AG04450 (cell line): ENCODE measurements around the gene MYO15A. TPM values are rescaled to one million over a fixed set of nuclear protein-coding genes. Genes with fewer than 3 reads are reported as not detected.

Experiments used
- CTCF ChIA-PET: fragments of 300-600, 350-600 bp; formaldehyde crosslinking; extraction: SDS; loops from one replicate; lab custom pipeline; 2022; ENCODE audit warnings: antibody characterized with exemption, inconsistent platforms; lab: Charles Lee
- POLR2A ChIA-PET: fragments of 350-600 bp; formaldehyde crosslinking; extraction: SDS; loops from one replicate; lab custom pipeline; 2021; ENCODE audit warnings: antibody characterized with exemption, inconsistent platforms; lab: Yijun Ruan, JAX
- DNase-seq: peaks from one replicate; pipeline ENCODE4 v3.0.0-alpha.2; 2011; ENCODE audit warnings: low read depth, low spot score
- H3K27ac ChIP-seq: one replicate; pipeline ENCODE4 v1.5.1; 2012; ENCODE audit warnings: low read depth, low read length, control low read depth
- H3K27me3 ChIP-seq: one replicate; pipeline ENCODE4 v1.6.0; 2012; ENCODE audit warnings: low read length; ENCODE audit not compliant: control insufficient read depth, insufficient read depth
- H3K4me3 ChIP-seq: 2 replicates; pipeline ENCODE4 v1.5.1; 2011; ENCODE audit warnings: mild to moderate bottlenecking, low read depth, low read length, control low read depth
- H3K9me3 ChIP-seq: 2 replicates; pipeline ENCODE4 v1.5.1; 2012; ENCODE audit warnings: low read length; ENCODE audit not compliant: control insufficient read depth, insufficient read depth
- CTCF ChIP-seq: IDR thresholded peaks from 2 replicates; pipeline ENCODE4 v1.5.1; 2011; ENCODE audit warnings: low read depth, low read length, control low read depth, inconsistent platforms
- polyA plus RNA-seq: library from polyadenylated mRNA; depleted of rRNA; stranded (reverse); fragments of >200 nt; gene quantifications from 2 replicates; pipeline ENCODE4 v1.2.3, GENCODE V29; 2011

Gene MYO15A
- polyA plus RNA-seq, 1 experiment = 0.19 TPM

DNA sequence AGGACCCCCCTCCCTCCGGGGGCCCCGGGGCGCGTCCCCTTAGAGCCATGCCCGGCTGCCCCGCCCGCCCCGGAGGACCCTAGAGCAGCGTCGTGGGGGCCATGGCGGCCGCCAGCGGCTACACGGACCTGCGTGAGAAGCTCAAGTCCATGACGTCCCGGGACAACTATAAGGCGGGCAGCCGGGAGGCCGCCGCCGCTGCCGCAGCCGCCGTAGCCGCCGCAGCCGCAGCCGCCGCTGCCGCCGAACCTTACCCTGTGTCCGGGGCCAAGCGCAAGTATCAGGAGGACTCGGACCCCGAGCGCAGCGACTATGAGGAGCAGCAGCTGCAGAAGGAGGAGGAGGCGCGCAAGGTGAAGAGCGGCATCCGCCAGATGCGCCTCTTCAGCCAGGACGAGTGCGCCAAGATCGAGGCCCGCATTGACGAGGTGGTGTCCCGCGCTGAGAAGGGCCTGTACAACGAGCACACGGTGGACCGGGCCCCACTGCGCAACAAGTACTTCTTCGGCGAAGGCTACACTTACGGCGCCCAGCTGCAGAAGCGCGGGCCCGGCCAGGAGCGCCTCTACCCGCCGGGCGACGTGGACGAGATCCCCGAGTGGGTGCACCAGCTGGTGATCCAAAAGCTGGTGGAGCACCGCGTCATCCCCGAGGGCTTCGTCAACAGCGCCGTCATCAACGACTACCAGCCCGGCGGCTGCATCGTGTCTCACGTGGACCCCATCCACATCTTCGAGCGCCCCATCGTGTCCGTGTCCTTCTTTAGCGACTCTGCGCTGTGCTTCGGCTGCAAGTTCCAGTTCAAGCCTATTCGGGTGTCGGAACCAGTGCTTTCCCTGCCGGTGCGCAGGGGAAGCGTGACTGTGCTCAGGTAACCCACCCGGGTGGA, 75.8 kb downstream of the MYO15A start:
- no peak for DNase-seq
- TF ChIP-seq CTCF = no peak
- CTCF ChIA-PET = interaction anchor here (0.6 kb wide), 1 partner anchor 112 kb away, joined by 3 read pairs; no protein-coding TSS in a partner anchor
- POLR2A ChIA-PET = interaction anchor here (0.6 to 1.3 kb wide), 5 partner anchors 14 to 96 kb away, joined by 3 to 6 read pairs (median 3); no protein-coding TSS in a partner anchor
- Histone ChIP-seq H3K4me3 (peak overlapping the region; percentile 91), H3K27me3 (no peaks in the 10 kb centered on the region), H3K9me3 (no peaks in the 10 kb centered on the region; the same call in 1 of the 2 replicates), H3K27ac (peak overlapping the region; percentile 75)

DNA sequence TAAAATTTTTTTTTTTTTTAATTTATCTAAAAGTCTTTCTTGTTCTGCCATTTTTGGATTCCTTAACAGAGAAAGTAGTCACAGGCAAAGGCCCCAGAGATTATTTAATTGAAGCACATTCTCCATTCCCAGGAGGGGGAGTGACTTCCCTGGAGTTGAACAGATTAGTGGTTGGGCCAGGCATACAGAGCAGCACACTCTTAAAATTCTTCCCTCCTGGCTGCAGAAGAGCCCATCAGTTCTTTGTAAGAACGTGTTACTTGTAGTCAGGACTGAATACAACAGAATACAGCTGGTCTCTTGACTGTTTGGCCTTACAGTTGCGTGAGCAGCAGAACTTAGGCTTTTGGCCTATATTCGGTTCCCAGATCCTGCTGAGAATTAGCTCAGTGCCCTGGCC, 76.8 kb downstream of the MYO15A start:
- DNase-seq = no peak
- CTCF ChIA-PET = no interaction called here
- POLR2A ChIA-PET = no interaction called here
- no peak for TF ChIP-seq CTCF
- Histone ChIP-seq H3K9me3 (no peaks in the 10 kb centered on the region; the same call in 1 of the 2 replicates), H3K27ac (peak overlapping the region; percentile 12), H3K4me3 (peak overlapping the region; percentile 91), H3K27me3 (no peaks in the 10 kb centered on the region)

DNA sequence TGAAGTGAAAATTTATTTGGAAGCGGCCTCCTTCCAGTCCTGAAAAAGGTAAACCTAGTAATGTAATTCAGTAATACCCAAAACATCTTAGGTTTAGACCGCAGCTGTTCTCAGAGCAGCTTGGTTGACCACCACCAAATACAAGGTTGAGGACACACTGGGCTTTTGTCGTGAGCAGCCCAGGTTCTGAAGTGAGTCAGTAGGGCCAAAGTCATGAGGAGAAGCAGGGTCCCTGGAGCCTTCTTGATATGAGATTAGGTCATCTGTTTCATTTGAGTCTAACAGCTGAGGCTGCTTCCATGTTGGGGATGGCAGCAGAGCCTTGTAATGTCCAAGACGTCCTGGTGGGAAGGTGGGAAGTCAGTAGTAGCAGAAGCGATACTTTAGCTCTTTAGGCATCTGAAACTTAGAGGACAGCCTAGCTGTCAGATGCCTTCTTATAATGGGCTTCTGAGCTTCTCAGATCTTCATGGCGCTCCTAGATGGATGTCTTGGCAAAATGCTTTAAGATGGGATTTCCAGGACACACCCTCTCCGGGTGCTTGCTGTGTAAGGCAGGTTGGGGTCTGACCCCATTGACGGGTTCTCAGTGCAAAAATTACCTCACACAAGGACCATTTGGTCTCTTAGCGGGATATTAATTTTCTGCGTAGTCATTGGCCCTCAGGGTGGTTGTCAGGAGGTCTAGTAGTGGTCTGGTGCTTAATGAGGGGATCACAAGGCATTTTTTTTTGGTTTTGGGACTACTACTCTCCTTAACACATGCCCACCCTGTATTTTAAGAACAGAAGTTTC, 77.5 kb downstream of the MYO15A start:
- no peak for TF ChIP-seq CTCF
- POLR2A ChIA-PET = no interaction called here
- no peak for DNase-seq
- Histone ChIP-seq H3K27ac (peak overlapping the region; percentile 12), H3K4me3 (peak overlapping the region; percentile 91), H3K9me3 (no peaks in the 10 kb centered on the region; the same call in 1 of the 2 replicates), H3K27me3 (no peaks in the 10 kb centered on the region)
- CTCF ChIA-PET = no interaction called here

- Histone ChIP-seq H3K9me3 (no peaks in the 10 kb centered on the region; the same call in 1 of the 2 replicates), H3K27ac (peak overlapping the region; percentile 58), H3K27me3 (no peaks in the 10 kb centered on the region), H3K4me3 (peak overlapping the region; percentile 91)
- no peak for DNase-seq
- no peak for TF ChIP-seq CTCF
- ChIA-PET POLR2A (no interaction called here), CTCF (no interaction called here)
Measured at GRCh38 chr17:18186627-18186982, 78.0 kb downstream of the MYO15A start.
